NCI-H748 (cell line): ENCODE results near the gene TFB2M.
A peak's percentile ranks its signal among the peaks of the same experiment; 100 is the strongest.
"Not testable (repeated sequence)": the region's sequence is repeated elsewhere in the genome, so short reads cannot be mapped to it uniquely, and the experiment has no call there.

Source experiments
- DNase-seq: peaks from one replicate; lab custom pipeline; 2025; ENCODE audit not compliant: unreplicated experiment; lab: John Stamatoyannopoulos, UW

The TFB2M gene

GRCh38 chr1:246583448-246584185 lies 17.6 kb upstream of the TFB2M start:
- peak; percentile 89 for DNase-seq

- peak; percentile 30 for DNase-seq
These were observed 17.0 kb upstream of the TFB2M start for GRCh38 chr1:246583056-246583440.

- peak; percentile 30 for DNase-seq
These were observed 16.4 kb upstream of the TFB2M start for GRCh38 chr1:246582301-246583055.

GRCh38 chr1:246580497-246581370 lies 14.7 kb upstream of the TFB2M start:
- no peak for DNase-seq

- DNase-seq, result no peak
These were observed 13.8 kb upstream of the TFB2M start for GRCh38 chr1:246579818-246580217.

GRCh38 chr1:246577720-246578106 lies 11.7 kb upstream of the TFB2M start:
- DNase-seq, result no peak

- DNase-seq, result no peak
These were observed 11.1 kb upstream of the TFB2M start for GRCh38 chr1:246577082-246577719.

- no peak for DNase-seq
These were observed 10.6 kb upstream of the TFB2M start for GRCh38 chr1:246576709-246577032.

- DNase-seq, result no peak
These were observed 7.4 kb upstream of the TFB2M start for GRCh38 chr1:246573491-246573890.

- DNase-seq, result no peak
These were observed 6.7 kb upstream of the TFB2M start for GRCh38 chr1:246572785-246573184.

- no peak for DNase-seq
These were observed 5.9 kb upstream of the TFB2M start for GRCh38 chr1:246571953-246572352.

GRCh38 chr1:246571309-246571708 lies 5.2 kb upstream of the TFB2M start:
- not testable (repeated sequence) for DNase-seq

GRCh38 chr1:246569248-246570238 lies 3.5 kb upstream of the TFB2M start:
- DNase-seq, result peak; percentile 63

GRCh38 chr1:246567646-246568235 lies 1.7 kb upstream of the TFB2M start:
- DNase-seq, result no peak

GRCh38 chr1:246566813-246567645 lies 968 bp upstream of the TFB2M start:
- peak; percentile 15 for DNase-seq

- DNase-seq, result peak; percentile 67
These were observed 322 bp downstream of the TFB2M start for GRCh38 chr1:246565751-246566127.

- peak; percentile 16 for DNase-seq
These were observed 966 bp downstream of the TFB2M start for GRCh38 chr1:246564839-246565750.

GRCh38 chr1:246560833-246561232 lies 5.2 kb downstream of the TFB2M start:
- not testable (repeated sequence) for DNase-seq
